Central memory CD8-positive, alpha-beta T cell (primary cell): Measurements from ENCODE around the gene RHBDF1.

Source experiments
- ATAC-seq: fragments of 150-1000 bp; cut with Tn5 transposase; replicated peaks from 2 replicates; pipeline ENCODE4 v1.10.0; 2022; ENCODE audit warnings: mild to moderate bottlenecking, moderate FRiP score, moderate number of reproducible peaks; ENCODE audit not compliant: poor library complexity, severe bottlenecking; ENCODE audit errors: extremely low read depth
- DNase-seq, 2 donors: peaks; one replicate each; pipeline ENCODE4 v3.0.0; 2021; ENCODE audit warnings: low spot score in 2 of 2
- H3K27ac Mint-ChIP-seq: one replicate; pipeline ENCODE4 v1.8.0; 2022; ENCODE audit warnings: low read depth, mild to moderate bottlenecking, moderate library complexity, mixed read lengths
- H3K27me3 Mint-ChIP-seq: one replicate; pipeline ENCODE4 v1.8.0; 2022; ENCODE audit warnings: mixed read lengths
- H3K36me3 Mint-ChIP-seq: one replicate; pipeline ENCODE4 v1.8.0; 2022; ENCODE audit warnings: mild to moderate bottlenecking, moderate library complexity, mixed read lengths; ENCODE audit not compliant: insufficient read depth
- H3K4me1 Mint-ChIP-seq: one replicate; pipeline ENCODE4 v1.8.0; 2022; ENCODE audit warnings: mixed read lengths
- H3K4me3 Mint-ChIP-seq: one replicate; pipeline ENCODE4 v1.8.0; 2022; ENCODE audit warnings: mild to moderate bottlenecking, moderate library complexity, mixed read lengths
- H3K9me3 Mint-ChIP-seq: one replicate; pipeline ENCODE4 v1.8.0; 2022; ENCODE audit warnings: mixed read lengths

The RHBDF1 gene

DNA sequence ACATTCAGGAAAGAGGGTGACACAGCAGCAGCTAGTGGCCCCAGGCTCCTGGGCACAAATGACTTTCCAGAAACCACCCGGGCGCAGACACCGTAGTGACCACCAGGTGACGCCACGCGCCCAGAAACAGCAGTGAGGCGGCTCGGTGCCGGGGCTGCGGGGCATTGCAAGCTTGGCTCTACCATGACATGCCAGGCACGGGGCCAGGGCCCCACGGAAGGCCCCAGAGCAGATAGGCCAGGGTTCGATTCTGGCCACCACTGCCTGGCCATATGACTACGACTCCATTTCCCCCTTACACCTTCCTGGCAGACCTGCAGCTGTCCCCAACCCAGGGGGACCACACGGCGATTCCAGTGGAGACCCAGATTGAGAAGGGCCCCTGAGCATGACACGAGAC is 6.7 kb downstream of the RHBDF1 start:
- Mint-ChIP-seq H3K27ac (no peak overlapping the region), H3K4me1 (peaks cover 10% of the 10 kb centered on the region), H3K9me3 (no peaks in the 10 kb centered on the region), H3K27me3 (peaks cover 22% of the 10 kb centered on the region), H3K36me3 (peaks cover 2% of the 10 kb centered on the region), H3K4me3 (no peak overlapping the region)
- ATAC-seq (peak; percentile 85), DNase-seq (peak; percentile 77 to 79)

- peaks cover 2% of the 10 kb centered on the region for H3K36me3 Mint-ChIP-seq
- H3K4me3 Mint-ChIP-seq, result no peak overlapping the region
- peaks cover 14% of the 10 kb centered on the region for H3K27me3 Mint-ChIP-seq
- no peaks in the 10 kb centered on the region for H3K9me3 Mint-ChIP-seq
- ATAC-seq (no peak), DNase-seq (no peak)
- H3K27ac Mint-ChIP-seq, result no peak overlapping the region
- peaks cover 10% of the 10 kb centered on the region for H3K4me1 Mint-ChIP-seq
Observed at GRCh38 chr16:64914-65255, 7.5 kb downstream of the RHBDF1 start.

GRCh38 chr16:63998-64913 is 8.2 kb downstream of the RHBDF1 start:
- no peak overlapping the region for H3K4me3 Mint-ChIP-seq
- H3K27ac Mint-ChIP-seq, result no peak overlapping the region
- DNase-seq, result no peak
- H3K9me3 Mint-ChIP-seq, result no peaks in the 10 kb centered on the region
- H3K4me1 Mint-ChIP-seq, result peaks cover 10% of the 10 kb centered on the region
- peaks cover 8% of the 10 kb centered on the region for H3K27me3 Mint-ChIP-seq
- H3K36me3 Mint-ChIP-seq, result peaks cover 2% of the 10 kb centered on the region
- no peak for ATAC-seq

GRCh38 chr16:63466-63865 is 9.0 kb downstream of the RHBDF1 start:
- Mint-ChIP-seq H3K27me3 (peaks cover 8% of the 10 kb centered on the region), H3K4me1 (peaks cover 11% of the 10 kb centered on the region), H3K4me3 (no peak overlapping the region), H3K27ac (no peak overlapping the region), H3K9me3 (no peaks in the 10 kb centered on the region), H3K36me3 (peaks cover 2% of the 10 kb centered on the region)
- no peak for DNase-seq
- ATAC-seq, result no peak

- ATAC-seq (no peak), DNase-seq (no peak)
- H3K9me3 Mint-ChIP-seq, result no peaks in the 10 kb centered on the region
- H3K27me3 Mint-ChIP-seq, result peaks cover 8% of the 10 kb centered on the region
- H3K4me3 Mint-ChIP-seq, result no peak overlapping the region
- H3K4me1 Mint-ChIP-seq, result peaks cover 15% of the 10 kb centered on the region
- peaks cover 2% of the 10 kb centered on the region for H3K36me3 Mint-ChIP-seq
- H3K27ac Mint-ChIP-seq, result no peak overlapping the region
Observed at GRCh38 chr16:62968-63391, 9.5 kb downstream of the RHBDF1 start.

GRCh38 chr16:62283-62967 is 10.0 kb downstream of the RHBDF1 start:
- DNase-seq (no peak), ATAC-seq (no peak)
- no peaks in the 10 kb centered on the region for H3K9me3 Mint-ChIP-seq

DNA sequence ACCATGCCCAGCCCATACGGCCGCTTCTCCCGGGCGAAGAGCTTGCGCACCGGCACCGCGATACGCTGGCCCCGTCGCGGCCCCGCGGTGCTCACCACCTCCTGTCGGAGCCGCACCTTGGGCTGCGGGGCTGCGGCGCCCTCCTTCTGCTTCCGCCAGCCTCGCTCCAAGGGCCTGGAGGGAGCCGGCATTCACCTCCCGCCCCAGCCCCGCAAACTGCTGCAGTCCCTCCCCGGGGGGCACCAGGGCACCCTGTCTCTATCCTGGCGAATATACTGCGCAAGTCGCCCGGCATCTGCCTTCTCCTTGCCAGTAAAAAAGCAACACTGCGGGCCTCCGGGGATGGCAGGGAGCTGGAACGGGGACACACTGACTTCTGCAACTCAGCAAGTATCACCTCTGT is 10.6 kb downstream of the RHBDF1 start:
- ATAC-seq (no peak), DNase-seq (no peak)
- Mint-ChIP-seq H3K36me3 (peaks cover 2% of the 10 kb centered on the region), H3K9me3 (no peaks in the 10 kb centered on the region), H3K27ac (no peak overlapping the region), H3K27me3 (no peaks in the 10 kb centered on the region), H3K4me1 (peaks cover 15% of the 10 kb centered on the region), H3K4me3 (no peak overlapping the region)

More at GRCh38 chr16:62283-62967, 10.0 kb downstream of the RHBDF1 start:
- H3K36me3 Mint-ChIP-seq, result peaks cover 2% of the 10 kb centered on the region
- peaks cover 15% of the 10 kb centered on the region for H3K4me1 Mint-ChIP-seq
- peaks cover 4% of the 10 kb centered on the region for H3K27me3 Mint-ChIP-seq
- no peak overlapping the region for H3K27ac Mint-ChIP-seq
- no peak overlapping the region for H3K4me3 Mint-ChIP-seq

GRCh38 chr16:60929-61878 is 11.2 kb downstream of the RHBDF1 start:
- ATAC-seq (no peak), DNase-seq (no peak)
- H3K36me3 Mint-ChIP-seq, result peaks cover 2% of the 10 kb centered on the region
- no peaks in the 10 kb centered on the region for H3K9me3 Mint-ChIP-seq
- no peak overlapping the region for H3K27ac Mint-ChIP-seq
- no peak overlapping the region for H3K4me3 Mint-ChIP-seq
- peaks cover 15% of the 10 kb centered on the region for H3K4me1 Mint-ChIP-seq
- H3K27me3 Mint-ChIP-seq, result no peaks in the 10 kb centered on the region

GRCh38 chr16:60166-60565 is 12.3 kb downstream of the RHBDF1 start:
- Mint-ChIP-seq H3K27ac (no peak overlapping the region), H3K4me3 (no peak overlapping the region), H3K36me3 (peaks cover 2% of the 10 kb centered on the region), H3K9me3 (no peaks in the 10 kb centered on the region), H3K27me3 (no peaks in the 10 kb centered on the region), H3K4me1 (peaks cover 6% of the 10 kb centered on the region)
- DNase-seq (no peak), ATAC-seq (no peak)

- no peaks in the 10 kb centered on the region for H3K9me3 Mint-ChIP-seq
- ATAC-seq (no peak), DNase-seq (no peak)
- no peak overlapping the region for H3K27ac Mint-ChIP-seq
- H3K36me3 Mint-ChIP-seq, result peaks cover 2% of the 10 kb centered on the region
- no peaks in the 10 kb centered on the region for H3K27me3 Mint-ChIP-seq
- no peak overlapping the region for H3K4me3 Mint-ChIP-seq
- peaks cover 4% of the 10 kb centered on the region for H3K4me1 Mint-ChIP-seq
Observed at GRCh38 chr16:59440-60059, 12.9 kb downstream of the RHBDF1 start.

DNA sequence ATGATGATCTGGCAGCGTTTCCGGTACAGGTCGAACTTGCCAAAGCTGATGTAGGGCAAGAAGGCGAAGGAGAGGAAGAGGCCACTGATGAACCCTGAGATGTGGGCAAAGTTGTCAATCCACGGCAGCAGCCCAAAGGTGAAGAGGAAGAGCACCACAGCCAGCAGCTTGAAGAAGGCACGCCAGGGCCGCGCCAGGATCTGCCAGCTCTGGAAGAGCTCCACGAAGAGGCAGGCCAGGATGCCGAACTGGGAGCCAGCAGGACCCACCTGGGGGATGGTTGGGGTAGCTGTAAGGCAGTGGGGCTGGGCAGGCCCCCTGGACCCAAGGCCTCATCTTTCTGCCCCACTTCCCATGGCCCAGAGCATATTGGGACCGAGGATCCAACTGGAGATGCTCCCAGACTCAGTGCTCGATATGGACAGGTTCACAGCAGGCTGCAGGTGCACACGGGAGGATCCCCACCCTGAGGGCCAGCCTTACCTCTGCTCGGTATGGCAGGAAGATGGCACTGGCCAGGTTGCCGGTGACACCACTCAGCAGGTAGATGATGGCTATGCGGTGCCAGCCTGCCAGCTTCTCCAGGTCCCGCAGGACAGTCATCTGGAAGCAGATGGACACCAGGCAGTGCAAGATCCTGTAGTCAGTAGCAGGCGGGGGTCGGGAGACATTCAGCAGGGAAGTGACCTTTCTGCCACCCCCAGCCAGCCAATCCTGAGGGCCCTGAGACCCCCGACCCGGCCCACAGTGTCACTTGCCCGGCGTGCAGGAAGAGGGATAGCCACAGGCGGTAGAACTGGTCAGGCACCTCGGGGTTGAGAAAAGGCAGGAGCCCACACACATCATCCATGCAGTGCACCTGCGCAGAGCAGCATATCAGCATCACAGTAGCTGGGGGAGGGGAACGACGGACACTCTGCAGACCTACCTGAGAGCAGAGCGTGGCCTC is 13.7 kb downstream of the RHBDF1 start:
- no peak for ATAC-seq
- Mint-ChIP-seq H3K27ac (no peak overlapping the region), H3K9me3 (no peaks in the 10 kb centered on the region), H3K27me3 (no peaks in the 10 kb centered on the region), H3K4me3 (no peak overlapping the region), H3K4me1 (peaks cover 7% of the 10 kb centered on the region), H3K36me3 (peaks cover 1% of the 10 kb centered on the region)
- no peak for DNase-seq
